ENCODE measurements around the gene LMOD1.
A peak's percentile ranks its signal among the peaks of the same experiment; 100 is the strongest.
"Not testable (repeated sequence)": the region's sequence is repeated elsewhere in the genome, so short reads cannot be mapped to it uniquely, and the experiment has no call there.

The LMOD1 gene

DNA sequence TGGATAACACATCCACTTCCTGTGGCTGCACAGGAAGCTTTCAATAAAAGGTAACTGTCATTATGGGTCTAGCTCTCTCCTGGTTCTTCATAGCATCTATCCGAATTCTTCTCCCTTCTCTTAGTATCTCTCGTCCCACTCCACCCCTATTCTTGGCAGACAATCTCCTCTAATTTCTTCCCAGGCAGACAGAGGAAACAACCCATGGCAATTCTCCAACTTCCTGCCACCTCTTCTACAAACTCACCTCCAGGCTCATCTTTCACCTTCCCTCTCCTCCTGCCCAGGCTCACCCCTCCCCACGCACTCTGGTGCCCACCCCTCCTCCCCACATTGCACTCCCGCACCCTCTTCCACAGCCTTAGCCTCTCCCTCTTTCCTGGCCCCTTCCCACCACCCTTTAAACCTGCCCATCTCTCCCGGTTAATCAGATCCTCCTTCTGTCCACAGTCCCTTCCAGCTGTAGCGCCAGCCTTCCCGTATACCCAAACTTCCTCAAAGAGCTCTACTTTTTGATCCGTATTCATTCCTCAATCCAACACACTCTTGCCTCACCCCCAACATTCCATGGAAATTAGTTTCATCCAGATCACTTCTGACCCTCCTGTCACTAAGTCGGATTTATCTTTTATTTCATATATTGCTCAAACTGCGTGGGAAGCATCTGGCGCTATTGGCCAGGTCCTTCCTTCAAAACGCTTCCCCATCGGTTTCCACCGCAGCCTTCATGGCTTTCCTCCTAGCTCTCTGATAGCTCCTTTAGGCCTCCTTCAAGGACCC lies 31.7 kb downstream of the LMOD1 start:
- no peak for DNase-seq (ENCODE audit: low read depth)

DNA sequence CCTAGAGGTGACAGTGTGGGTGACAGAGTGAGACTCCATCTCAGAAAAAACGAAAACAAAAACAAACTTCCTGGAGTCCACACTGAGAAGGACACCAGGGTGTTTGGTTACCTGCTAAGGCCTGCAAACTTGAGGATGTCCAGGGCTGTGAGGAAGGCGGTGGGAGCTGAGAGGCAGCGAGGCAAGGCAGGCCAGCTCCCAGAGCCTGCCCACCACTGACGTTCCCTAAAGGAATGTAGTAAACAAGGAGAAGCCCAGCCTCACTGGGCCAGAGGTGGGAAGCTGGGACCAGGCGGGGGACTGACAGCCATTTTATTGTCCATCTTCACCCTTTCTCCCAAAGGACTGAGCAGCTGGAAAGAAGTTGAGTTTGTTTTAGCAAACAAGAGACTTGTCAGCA lies 33.5 kb downstream of the LMOD1 start:
- DNase-seq (ENCODE audit: low read depth): peak; percentile 33

DNA sequence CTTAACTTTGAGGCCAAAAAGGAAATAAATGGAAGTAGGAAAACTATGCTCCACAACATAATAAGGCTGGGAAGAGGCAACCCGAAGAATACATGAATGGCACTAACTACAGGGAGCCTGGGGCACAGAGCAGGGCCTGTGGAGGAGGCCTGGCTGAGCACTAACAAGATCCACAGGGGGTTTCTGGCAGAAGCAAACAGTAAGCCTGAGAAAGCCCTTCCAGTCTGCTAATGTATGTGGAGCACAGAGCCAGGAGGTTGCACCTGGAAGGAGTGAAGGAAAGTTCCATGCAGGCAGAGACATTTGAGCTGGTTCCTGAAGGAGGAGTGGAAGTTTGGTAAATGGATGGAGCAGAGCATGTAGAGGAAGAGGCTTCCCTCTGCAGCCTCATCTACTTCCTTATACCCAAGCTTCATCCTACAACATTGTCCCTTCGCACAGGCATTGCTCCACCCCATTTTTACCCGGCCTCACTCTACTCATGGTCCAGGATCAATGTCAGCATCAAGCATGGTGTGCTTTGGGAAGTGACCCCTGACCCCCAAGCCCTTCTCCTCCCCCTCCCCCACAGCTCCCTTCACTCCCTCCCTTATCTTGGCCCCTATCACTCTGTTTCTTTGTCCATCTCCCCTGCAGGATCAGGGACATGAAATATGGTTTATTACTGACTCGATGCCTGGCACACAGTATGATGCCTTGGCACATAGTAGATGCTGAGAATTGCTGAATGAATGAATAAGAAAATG lies 34.3 kb downstream of the LMOD1 start:
- DNase-seq (ENCODE audit: low read depth): no peak

DNA sequence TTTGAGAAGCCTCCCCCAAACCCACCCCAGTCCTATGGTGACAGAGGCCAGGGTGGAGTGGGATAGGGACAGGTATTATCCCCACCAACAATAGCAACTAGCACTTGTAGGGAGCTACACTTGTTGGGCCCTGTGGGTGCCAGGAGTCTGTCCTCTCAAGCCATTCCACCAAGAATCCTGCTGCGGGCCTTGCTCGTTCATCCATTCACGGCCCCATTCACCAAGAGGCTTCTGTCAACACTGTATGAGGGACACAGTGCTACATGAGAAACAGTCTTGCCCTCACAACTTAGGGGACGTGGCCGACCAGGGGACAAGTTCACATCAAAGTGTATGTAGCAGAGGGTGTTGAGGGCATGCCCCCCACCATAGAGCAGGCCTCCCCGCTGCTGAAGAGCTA lies 38.7 kb downstream of the LMOD1 start:
- no peak for DNase-seq (ENCODE audit: low read depth)

DNA sequence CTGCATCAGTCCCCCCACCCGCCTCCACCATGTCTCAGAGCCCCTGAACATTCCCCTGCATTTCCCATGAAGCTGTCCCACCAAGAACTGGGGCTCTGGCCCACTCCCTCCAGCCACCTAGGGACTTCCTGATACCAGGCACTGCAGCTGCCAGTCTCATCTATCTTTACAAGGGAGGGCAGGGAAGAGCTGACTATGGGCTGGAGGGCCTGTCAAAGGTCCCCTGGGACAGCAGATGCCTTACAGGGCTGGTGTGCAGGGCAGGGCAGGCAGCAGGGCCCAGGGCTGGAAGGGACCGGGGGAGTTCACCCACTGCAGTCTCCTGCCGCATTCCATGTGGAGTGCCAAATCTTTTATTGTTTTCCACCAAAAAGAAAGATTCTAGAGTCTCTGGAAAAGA lies 40.0 kb downstream of the LMOD1 start:
- no peak for DNase-seq (ENCODE audit: low read depth)

DNA sequence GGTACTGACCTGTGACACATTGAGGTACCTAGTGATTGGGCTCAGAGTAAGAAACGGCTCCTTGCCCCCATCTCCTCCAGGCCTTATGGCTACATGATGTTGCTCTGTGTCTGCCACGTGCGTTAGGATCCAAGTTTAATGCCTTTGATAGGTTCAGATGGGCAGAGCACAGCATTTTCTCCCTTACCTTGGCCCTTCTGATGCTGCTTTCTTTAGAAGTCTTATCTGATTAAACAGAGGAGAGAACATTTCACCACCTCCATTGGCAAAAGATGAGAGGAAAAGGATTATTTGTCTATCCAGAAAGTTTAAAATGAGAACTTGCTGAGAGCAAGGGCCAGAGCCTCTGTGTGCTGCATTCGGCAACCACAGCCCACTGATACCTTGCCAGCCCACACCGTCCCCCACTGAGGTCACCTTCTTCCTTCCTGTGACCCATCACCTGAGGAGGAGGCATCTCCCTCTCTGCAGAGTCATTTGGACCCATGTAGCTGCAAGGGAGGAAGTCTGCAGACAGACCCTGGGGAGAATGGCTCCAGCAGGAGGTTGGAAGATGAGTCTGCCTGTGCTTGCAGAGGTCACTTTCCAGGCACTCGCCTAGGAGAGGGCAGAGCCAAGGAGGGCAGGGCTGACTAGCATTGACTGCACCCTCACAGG lies 41.0 kb downstream of the LMOD1 start:
- DNase-seq (ENCODE audit: low read depth): no peak

DNA sequence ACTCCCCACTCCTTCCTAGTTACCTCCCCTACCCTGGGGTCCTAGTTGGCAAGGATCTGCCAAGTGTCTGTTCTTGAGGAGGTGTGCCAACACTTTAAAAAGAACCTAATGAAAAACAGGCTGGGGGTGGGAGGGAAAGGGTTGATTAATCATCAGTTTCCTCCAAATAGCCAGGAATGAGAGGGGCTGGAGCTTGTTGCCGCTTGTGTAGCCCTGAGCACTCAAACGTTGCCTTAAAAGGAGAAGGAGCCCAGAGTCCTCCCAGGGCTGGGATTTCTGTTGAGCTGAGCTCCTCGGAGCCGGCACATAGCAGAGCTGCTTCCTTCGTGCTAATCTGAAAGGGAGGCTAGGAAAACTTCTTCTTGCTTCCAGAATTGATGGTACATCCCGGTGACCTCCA lies 41.8 kb downstream of the LMOD1 start:
- peak; percentile 82 for DNase-seq (ENCODE audit: low read depth)

DNA sequence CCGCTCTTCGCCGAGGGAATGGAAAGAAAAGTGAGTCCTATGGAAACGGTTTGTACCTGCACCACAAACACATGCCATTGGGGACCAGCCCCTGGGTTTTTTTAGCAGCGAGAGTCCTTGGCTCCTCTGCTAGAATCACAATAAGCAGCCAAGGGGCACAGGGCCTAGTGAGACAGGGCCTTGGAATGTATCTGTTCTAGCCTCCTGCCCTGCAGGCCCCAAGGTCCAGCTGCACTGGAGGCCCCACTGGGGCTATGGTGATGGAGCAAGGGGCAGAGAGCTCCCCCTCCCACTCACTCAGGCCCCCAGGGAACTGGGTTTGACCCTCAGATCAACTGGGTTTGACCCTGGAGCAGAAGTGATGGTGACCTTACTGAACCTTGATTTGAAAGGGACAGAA lies 43.2 kb downstream of the LMOD1 start:
- DNase-seq (ENCODE audit: low read depth): peak; percentile 70

DNA sequence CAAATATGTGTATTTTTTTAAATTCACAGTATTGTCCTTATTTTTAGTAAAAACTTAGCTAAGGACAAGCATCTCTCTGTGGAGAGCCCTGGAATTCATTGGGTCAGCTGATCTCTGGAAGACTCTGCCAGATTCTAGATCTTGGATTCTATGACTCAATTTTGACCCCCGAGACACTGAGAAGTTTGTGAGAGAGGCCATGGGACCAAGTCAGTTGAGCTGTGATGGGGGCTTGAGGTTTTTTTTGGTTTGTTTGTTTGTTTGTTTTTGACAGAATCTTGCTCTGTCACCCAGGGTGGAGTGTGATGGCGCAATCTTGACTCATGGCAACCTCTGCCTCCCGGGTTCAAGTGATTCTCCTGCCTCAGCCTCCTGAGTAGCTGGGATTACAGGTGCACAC lies 44.1 kb downstream of the LMOD1 start:
- no peak for DNase-seq (ENCODE audit: low read depth)

DNA sequence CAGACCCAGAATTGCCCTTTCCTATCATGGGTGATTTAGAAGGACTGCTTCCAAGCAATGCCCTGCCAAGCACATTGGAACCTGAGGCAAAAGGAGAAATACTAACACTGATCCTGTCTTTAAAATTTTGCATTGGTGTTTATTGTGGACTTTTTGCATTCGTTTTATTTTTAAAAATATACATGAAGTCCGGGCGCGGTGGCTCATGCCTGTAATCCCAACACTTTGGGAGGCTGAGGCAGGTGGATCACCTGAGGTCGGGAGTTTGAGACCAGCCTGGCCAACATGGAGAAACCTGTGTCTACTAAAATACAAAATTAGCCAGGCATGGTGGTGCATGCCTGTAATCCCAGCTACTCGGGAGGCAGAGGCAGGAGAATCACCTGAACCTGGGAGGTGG lies 45.3 kb downstream of the LMOD1 start:
- DNase-seq (ENCODE audit: low read depth): not testable (repeated sequence)

DNA sequence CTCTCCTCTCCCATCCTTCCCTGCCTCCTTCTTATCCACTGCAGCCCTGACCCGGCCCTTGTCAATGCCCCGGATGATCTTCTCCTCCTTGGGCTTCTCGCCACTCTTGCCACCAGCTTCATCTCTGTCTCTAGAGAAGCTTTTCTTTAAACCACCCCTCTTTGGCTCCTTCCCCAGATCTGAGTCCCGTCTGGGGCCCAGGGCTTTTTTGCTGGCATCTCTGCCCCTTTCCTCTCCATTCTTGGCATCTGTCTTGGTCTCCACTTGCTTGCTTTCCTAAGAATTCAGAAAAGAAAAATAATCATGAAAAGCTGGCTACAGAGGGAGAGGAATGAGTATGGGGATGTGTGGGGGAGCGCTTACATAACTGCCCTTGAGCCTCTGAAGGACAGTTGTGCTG lies 45.9 kb downstream of the LMOD1 start:
- no peak for DNase-seq (ENCODE audit: low read depth)

DNA sequence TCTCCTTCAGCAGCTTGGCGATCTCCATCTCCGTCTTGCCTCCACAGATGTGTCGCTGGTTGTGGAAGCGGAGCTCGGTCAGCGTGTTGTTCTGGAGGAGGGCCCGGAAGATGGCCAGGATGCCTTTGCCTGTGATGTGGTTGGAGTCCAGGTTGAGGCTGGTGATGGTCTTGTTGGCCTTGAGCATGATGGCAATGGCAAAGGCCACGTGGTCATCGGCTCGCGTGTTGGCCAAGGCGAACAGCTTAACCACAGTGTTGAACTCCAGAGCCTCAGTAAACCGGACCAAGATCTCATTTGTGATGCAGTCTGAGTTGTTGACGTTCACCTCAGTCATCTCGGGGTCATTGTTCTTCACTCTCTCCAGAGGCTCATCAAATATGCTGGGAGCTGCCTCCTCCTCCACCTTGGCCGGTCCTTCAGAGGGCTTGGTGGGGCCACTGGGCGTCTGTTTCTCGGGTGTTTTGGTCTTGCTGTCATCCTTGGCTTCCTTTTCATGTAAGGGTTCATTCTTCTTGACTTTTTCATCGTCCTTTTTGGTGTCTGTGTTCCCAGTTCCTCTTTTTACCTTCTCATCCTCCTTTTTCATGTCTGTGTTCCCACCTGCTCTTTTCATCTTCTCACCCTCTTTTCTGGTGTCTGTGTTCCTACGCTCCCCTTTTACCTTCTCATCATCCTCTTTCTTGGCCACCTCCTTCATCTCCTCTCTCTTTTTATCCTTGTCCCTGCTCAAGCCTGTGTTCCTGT lies 46.5 kb downstream of the LMOD1 start:
- no peak for DNase-seq (ENCODE audit: low read depth)

DNA sequence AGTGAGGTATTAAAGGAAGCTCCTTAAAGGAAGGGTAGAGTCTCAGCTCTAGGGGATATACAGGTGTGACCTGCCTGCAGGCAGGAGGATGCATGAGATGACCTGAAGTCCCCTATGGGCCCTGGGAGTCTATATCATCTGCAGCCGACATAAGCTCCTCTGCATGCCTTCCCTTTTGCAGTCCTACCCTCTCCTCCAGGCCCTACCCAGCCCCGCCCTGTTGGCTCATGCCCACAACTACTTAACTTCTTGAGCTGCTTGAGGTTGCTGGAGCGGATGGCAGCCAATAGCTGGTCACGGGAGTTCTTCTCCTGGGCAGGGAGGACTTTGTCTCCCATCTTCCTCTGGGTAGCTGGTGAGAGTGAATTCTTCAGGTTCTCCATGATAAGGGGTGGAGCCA lies 47.4 kb downstream of the LMOD1 start:
- no peak for DNase-seq (ENCODE audit: low read depth)

DNA sequence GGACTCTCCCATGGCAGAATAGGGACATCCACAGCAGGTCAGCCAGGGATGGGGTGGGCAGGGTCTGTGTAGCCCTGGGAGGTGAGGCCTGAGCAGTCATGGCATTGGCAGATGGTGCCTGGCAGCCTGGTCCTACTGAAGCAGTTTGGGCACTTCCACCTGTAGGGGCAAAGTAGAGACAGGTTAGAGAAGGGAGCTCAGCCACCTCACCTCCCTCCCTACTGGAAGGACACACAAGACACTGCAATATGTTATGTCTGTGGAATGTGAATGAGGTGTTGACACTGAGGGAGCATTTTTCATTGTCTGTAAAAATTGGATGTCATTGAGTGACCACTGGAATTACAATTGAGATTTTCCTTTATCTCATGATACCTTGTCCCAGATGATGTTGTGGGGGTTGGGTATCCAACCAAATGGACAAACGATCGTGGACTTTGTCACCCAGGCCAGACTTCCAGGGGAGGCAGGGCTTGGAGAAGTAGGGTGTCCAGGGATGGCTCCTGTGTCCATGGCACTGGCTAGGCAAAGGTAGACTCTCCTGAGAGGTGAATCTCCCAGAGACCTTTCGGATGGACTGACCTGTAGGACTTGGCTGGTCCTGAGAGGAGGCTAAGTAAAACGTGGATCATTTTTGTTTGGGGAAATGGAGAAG lies 48.0 kb downstream of the LMOD1 start:
- no peak for DNase-seq (ENCODE audit: low read depth)

DNA sequence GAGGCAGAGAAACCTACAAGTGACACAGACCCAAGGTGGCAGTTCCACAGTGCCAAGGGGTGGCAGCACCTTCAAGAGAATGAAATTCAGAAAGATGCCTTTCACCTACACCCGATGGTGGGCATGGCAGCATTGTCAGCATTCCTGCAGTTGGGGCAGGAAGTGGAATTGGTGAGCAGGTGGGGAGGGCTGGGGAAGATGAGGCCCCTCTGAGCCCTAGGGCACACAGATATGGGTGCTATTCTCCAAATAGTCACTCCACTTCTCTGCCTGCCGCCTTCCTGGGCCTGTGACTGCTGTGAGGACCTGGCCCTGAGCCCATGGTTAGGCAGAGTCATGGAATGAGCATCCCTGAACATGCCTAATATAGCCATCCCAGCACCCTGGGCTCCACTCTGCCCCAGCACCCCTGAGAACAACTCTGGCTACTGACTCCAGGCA lies 49.4 kb downstream of the LMOD1 start:
- DNase-seq (ENCODE audit: low read depth): peak; percentile 29

DNA sequence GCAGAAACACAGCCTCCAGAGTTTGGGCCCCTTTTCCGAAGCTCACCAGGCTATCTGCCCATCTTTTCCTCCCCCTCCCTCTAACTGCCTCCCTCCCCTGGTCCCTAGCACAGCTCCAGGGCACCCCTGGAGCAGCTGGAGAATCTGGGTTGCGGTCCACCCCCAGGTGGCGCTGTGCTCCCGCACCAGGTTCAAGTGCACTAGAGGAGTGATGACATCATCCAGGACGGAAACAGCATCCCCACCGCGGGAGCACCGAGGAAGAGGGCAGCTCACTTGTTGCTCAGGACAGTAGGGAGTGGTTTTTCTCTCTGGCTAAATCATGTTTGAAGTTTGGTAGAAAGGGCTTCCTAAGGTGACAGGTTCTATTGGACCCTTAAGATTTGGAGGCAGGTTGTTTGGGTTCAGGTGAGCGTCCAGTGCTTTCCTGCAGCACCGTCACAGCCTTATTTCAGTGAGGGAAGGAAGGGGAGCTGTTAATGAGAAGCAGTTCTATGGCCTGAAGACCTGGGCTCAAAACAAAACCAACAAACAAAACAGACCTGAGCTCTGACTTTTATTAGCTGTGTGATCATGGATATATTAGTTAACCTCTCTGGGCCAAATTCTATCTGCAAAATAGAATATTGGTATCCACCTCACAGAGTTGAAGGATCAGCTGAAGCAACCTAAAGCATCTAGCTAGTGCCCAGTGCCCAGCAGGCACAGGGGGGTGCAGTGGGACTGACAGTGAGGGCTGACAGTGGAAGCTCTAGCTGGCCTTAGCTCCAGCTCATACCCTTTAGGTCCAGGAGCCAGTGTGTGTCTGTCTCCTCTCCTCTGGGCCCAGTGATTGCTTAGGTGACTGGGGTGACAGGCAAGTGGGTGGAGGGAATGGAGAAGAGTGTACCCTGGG lies 50.2 kb downstream of the LMOD1 start:
- peak; percentile 81 for DNase-seq (ENCODE audit: low read depth)

DNA sequence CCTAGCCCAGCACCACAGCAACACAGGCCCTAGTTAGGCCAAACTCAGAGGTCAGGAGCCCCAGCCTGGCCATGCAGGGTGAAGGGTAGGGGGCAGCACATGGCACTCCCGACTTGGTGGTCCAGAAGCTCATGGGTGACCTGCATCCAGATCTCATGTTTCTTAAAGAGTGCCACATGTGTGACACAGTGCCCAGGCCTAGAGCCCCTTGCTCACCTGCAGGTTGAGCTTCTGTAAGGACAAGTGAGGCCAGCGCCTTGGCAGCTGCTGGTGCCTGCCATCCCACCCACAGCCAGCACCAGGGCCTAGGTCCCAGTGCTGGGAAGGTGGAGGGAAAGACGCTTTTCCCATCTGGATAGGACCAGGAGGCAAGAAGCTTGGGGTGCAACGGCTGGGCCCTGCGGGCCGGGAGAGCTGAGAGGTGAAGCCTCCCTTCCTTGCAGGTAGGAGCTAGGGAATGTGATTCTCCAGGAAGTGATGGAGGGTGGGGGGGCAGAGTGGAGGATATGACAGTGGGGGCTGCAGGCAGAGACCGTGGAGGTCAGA lies 51.2 kb downstream of the LMOD1 start:
- no peak for DNase-seq (ENCODE audit: low read depth)

DNA sequence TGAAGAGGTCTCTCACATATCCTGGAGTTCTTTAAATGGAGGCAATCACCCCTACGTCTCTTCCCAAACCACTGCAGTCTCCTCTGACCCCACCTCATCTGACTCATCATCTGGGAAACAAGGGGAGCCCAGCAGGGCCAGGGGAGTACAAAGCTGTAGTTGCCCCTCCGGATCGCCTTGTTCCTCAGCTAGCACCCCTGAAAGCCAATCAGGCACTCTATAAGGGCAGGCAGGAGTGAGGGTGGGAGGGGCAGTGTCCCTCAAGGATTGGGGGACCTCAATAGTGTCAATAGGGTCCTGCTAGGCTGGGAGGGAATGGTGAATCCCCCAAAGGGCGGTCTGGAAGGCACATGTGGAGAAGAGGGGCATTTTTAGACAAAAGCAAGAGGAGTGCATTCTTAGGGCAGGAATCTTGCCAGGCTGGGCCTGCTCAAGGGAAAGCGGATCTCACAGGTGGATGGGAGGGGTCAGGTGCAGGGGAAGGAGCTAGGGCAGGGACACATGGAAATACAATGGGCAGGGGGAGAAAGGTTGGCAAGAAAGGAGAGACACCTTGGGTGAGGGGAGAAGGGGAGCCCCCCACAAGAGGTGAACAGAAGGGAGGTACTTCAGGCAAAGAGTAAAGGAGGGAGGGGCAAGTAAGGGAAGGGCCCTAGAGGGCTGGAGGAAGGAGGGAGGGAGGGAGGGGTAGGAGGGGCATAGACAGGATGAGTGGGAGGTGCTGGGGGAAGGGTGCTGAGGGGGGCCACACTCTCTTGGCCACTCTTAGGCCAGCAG lies 51.8 kb downstream of the LMOD1 start:
- no peak for DNase-seq (ENCODE audit: low read depth)

DNA sequence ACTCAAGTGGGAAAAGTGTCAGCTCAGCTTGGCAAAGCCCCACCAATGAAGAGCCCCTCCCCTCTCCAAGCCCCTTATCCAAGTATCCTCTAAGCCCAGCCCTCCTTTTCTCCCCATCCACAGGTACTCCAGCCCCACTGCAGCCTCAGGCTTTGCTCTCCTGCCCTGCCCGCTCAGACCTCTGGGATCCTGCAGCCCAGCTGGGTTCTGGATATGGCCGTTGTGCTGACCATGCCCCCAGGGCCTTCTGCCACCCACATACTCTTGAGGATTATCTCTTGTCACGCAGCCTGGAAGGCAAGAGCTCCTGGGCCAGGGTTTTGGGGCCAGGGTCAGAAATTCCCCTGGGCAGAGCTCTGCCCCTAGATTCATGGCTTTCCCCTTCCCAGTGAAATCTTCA lies 52.9 kb downstream of the LMOD1 start:
- DNase-seq (ENCODE audit: low read depth): no peak

DNA sequence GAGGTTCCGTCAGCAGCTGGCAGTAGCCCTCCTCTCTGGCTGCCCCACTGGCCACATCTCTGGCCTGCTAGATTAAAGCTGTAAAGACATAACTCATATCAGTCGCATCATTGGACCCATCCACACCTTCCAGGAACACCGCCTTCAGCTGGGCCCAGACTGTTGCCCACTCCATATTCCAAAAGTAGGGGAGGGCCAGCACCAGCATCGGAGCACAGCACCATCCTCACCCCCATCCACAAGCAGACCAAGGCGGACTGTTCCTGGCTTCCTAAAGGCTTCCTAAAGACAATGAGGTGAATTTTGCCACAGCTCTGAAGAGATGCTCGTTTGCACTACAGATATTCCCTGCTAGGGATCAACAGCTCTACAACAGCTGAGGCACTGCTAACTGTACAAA lies 54.1 kb downstream of the LMOD1 start:
- DNase-seq (ENCODE audit: low read depth): no peak
